GM19328 (cell line): Measurements from ENCODE around the gene POLR2L.
A peak's percentile ranks its signal among the peaks of the same experiment; 100 is the strongest.

Experiments used
- ATAC-seq: cut with Tn5 transposase; IDR thresholded peaks from one replicate; pipeline ENCODE4 v1.9.1; 2021; ENCODE audit warnings: mild to moderate bottlenecking, moderate library complexity; ENCODE audit not compliant: unreplicated experiment

POLR2L gene

GRCh38 chr11:828506-829175 lies 13.7 kb downstream of the POLR2L start:
- ATAC-seq: no peak

DNA sequence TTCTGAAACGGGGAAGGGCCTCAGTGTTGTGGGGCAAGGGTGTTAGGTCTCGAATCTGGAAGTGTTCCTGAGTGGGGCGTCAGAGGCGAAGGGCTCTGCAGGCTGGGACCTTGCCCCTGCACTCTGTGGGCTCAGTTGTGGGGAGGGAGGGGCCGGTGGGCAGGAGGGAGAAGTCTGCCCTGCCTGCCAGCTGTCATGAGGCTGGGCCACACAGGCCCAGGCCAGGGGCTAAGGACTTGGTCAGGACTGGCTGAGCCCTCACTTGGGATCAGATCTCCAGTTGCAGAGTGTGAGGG lies 14.5 kb downstream of the POLR2L start, which contains the start of gene CRACR2B:
Gene CRACR2B, plus strand, starts transcription at position 23 of the 296 bp plus-strand sequence. CDS start 689 bp downstream, outside the sequence.
- ATAC-seq: no peak

DNA sequence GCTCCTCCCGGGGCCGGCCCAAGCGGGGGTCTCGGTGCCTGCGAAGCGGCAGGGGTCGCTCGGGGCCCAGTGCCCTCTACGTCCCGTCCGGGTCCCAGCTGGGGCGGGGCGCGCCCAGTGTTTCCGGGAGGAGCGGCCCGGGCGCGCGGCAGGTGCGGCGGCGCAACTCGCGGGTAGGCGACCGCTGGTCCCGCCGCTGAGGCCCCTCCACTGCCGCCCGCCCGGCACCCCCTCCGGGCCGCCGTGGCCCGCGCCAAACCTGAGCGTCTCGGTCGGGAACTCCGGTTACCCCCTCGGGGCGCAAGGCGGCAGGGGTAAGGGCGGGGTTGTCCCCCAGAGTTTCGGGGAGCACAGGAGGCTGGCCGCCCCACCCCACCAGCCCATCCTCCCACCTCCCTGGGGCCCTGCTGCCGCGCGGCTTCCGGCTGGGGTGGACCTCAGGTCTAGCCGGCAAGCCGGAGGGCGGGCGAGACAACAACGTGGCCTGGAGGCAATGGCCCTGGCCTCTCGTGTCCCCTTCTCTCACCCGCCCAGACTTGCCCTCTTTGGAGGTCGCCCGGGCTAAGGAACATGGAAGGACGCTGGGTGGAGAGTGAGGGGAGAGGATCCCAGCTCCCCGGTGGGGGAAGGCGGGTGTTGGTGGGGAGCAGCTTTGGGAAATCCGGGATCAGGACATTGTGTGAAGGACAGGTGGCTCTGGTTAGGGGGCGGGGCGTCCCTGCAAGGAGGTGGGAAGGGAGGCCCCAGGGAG lies 15.0 kb downstream of the POLR2L start:
- no peak for ATAC-seq

GRCh38 chr11:826836-827145 lies 15.5 kb downstream of the POLR2L start:
- ATAC-seq: no peak

GRCh38 chr11:826227-826621 lies 16.1 kb downstream of the POLR2L start:
- no peak for ATAC-seq

DNA sequence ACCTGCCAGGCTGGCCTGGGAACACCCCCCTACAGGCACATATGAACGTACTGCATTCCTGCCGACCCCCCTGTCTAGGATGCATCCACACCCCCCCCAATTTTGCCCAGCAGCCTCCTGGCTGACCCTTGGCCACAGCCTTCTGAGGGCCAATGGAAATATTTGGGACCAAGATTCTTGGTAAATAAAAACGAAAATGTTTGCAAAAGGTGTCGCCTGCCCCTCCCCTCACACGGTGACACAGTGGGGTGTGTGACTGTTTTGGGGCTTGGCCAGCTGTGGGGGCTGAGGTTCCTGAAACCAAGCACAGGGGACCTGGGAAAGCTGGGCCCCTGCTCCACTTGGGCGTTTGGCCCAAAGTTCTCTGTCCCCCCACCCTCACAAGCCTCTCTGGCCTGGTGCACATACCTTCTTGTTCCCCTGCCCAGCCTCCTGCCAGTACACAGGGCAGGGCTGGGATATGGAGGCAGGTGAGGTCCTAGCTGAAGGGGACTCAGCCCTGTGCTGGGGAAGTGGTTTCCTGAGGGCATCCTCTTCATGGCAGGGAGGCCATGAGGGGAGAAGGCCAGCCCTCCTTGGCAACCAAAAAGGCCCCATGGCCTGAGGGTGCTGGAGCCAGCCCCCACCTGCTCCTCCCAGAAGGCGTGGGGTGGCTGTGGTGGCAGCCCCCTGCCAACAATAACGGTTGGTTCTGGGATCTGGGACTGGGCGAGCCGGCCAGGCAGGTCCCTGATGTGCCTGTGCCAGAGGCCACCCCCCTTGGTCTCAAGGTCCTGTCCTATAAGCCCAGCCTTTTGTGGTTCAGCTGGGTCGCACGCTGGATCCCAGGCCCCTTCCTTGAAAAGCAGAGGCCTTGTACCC lies 16.7 kb downstream of the POLR2L start:
- no peak for ATAC-seq

GRCh38 chr11:824942-825341 lies 17.4 kb downstream of the POLR2L start:
- ATAC-seq: no peak

DNA sequence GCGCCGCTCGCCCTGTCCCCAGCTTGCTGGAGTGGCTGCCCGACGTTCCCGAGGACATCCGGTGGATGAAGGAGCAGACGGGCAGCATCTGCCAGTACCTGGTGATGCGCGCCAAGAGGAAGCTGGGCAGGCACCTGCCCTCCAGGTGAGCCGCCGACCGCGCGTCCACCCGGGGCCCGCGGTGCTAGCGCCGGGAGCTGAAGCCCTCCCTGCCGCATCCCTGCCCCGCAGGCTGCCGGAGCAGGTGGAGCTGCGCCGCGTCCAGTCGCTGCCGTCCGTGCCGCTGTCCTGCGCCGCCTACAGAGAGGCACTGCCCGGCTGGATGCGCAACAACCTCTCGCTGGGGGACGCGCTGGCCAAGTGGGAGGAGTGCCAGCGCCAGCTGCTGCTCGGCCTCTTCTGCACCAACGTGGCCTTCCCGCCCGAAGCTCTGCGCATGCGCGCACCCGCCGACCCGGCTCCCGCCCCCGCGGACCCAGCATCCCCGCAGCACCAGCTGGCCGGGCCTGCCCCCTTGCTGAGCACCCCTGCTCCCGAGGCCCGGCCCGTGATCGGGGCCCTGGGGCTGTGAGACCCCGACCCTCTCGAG lies 17.9 kb downstream of the POLR2L start:
- ATAC-seq: no peak

GRCh38 chr11:823441-824291 lies 18.7 kb downstream of the POLR2L start:
- no peak for ATAC-seq

- no peak for ATAC-seq
Measured at GRCh38 chr11:821512-822371, 20.6 kb downstream of the POLR2L start.

DNA sequence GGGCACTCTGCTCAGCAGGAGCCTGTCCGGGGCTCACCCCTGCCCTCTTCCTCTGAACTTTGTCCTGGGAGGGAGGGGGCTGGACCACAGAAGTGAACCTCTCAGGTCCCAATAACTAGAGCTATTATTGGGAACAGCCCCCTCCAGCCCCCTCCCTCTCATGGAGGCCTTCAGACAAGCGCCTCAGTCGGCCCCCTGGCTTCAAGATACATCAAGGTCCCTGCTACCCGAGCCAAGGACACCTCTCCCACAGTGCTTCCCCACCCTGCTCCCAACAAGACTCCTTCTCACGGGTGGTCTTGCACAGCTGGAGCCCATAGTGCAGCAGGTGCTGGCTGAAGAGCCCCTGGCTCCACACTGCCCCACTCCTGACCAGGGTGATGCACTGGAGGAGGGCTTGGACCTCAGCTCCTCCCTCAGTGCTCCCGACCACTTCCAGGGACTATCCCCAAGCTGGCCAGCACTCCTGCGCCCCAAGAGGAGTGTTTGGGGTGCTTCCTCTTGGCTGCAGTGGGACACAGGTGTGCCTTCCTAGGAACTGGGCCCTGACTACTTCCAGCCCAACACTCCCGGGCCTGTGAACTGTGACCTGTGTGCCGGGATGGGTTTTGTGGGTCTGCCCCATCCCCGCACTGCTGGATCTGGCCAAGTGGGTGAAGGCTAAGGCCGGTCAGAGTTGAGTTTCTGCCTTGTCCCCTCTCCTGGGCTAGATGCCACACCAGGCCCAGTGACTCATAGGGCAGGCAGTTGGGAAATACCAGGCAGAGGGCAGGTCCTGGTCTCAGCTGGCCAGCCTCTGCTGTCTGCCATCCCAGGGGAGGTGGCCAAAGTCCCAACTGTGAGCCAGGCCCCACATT lies 21.4 kb downstream of the POLR2L start:
- ATAC-seq: no peak

- peak; percentile 59 for ATAC-seq
Measured at GRCh38 chr11:819943-820649, 22.2 kb downstream of the POLR2L start.

- ATAC-seq: peak; percentile 67
Measured at GRCh38 chr11:819129-819931, 23.0 kb downstream of the POLR2L start.

DNA sequence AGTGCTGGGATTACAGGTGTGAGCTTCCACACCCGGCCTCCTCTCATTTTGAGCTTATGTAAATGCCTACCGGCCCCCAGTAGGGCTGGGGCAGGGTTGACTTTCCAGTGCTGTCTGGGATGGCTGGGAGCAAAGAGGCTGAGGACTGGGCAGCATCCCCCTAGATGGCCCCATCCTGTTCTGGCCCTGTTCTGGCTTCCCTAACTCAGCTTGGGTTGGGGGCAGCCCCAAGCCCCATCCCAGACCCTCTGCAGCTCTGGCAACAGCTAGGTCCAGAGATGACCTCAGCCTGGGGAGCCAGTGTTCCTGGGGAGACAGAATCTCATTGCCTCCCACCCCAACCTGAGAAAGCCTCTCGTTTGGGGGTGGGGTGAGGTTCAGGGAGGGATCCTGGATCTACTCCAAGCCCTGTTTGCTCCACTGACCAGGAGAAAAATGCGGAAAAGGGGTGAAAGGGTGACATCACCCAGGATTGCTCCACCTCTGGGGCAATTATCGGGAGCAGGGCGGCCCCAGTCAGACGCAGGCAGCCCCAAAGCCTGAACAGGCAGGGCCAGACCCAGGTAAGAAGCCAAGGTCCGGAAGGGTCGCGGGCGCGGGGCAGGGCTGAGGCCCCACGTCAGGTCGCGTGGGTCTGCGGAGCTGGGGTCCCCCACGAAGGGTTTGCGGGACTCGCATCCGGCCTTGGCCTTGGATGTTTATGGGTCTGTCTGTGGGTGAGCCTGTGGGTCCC lies 23.8 kb downstream of the POLR2L start, which contains the start of gene PNPLA2:
Gene PNPLA2, plus strand, starts transcription at position 519 of the 733 bp plus-strand sequence. CDS start 805 bp downstream, outside the sequence.
- no peak for ATAC-seq

DNA sequence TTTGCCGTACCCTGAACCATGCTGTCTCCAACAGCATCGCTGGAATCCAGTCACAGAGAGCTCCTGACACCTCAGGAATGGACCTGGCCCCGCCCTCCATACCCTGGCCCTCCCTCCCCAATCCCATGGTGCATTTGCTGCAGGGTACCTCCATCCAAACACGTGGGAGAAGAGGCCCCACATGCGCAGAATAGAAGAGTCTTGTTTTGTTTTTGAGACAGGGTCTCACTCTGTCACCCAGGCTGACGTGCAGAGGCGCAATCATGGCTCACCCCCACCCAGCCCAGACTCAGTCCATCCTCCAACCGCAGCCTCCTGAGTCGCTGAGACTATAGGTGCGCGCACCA lies 25.9 kb downstream of the POLR2L start:
- no peak for ATAC-seq

DNA sequence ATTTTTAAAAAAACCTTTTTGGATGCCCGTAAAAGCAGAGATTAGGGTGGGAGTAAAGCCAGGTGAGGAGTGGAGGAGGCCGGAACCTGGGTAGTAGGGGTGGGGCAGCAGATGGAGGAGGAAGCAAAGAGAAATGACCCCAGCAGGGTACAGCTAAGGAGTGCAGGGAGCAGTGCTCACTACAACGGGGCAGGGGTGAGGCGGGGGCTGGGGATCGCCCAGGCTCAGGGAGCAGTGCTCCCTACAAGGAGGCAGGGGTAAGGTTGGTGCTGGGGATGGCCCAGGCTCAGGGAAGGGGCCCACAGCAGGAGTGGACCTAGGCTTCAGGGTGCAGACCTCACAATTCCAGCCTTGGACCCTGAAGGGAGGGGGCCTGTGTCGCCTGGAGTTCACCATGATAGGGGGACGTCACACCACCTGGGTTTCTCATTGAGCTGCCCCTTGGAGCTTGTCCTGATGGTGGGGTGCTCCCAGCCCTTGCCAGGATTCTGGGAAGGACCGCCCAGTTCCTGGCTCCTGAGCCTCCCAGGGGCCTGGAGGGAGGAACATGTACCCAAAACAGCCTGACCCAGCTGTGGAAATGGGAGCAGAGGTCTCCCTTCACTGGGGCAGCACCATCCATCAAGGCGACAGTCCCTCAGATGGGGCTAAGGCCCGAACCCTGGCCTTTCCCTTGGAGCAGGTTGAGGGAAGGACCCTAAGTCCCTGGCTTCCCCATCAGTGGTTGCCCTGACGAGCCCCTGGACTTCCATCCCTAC lies 26.5 kb downstream of the POLR2L start:
- ATAC-seq: no peak
